ENCODE measurements around the gene CELSR3.

The CELSR3 gene, protein sequence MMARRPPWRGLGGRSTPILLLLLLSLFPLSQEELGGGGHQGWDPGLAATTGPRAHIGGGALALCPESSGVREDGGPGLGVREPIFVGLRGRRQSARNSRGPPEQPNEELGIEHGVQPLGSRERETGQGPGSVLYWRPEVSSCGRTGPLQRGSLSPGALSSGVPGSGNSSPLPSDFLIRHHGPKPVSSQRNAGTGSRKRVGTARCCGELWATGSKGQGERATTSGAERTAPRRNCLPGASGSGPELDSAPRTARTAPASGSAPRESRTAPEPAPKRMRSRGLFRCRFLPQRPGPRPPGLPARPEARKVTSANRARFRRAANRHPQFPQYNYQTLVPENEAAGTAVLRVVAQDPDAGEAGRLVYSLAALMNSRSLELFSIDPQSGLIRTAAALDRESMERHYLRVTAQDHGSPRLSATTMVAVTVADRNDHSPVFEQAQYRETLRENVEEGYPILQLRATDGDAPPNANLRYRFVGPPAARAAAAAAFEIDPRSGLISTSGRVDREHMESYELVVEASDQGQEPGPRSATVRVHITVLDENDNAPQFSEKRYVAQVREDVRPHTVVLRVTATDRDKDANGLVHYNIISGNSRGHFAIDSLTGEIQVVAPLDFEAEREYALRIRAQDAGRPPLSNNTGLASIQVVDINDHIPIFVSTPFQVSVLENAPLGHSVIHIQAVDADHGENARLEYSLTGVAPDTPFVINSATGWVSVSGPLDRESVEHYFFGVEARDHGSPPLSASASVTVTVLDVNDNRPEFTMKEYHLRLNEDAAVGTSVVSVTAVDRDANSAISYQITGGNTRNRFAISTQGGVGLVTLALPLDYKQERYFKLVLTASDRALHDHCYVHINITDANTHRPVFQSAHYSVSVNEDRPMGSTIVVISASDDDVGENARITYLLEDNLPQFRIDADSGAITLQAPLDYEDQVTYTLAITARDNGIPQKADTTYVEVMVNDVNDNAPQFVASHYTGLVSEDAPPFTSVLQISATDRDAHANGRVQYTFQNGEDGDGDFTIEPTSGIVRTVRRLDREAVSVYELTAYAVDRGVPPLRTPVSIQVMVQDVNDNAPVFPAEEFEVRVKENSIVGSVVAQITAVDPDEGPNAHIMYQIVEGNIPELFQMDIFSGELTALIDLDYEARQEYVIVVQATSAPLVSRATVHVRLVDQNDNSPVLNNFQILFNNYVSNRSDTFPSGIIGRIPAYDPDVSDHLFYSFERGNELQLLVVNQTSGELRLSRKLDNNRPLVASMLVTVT (N-terminal part only)

DNA sequence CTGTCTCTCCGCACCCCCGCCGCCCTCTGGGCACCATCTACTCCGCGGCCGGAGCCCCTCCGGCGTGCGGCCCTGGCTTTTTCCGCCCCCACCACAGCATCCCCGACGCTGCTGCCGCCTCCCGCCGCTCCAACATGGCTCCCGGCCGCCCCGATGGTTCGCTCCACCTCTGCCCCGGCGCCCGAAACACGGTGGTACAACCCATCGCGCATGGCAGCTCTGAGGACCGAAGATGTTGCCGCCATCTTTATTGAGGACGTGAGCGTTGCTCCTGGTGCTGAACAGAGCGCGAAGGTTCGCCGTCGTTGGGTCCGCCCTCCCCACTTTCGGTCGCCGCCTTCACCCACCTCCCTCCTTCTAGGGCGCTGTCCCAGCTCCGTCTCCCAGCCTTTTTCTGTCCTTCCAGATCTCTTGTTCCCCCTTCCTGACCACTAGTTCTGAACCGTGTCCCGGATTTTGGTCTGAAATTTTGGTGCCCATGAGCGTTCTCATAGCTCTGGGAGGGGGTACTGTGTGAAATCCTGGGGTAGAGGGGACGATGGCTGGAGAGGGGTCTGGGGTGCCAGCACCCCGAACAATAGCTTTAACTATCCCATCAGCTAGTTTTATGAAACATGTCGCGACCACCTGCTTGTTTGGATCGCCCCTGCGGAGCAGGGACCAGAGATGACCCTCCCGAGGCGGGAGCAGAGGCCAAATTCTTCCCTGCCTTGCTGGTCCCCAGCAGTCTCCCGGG is at the start of gene CELSR3:
Gene CELSR3, minus strand, starts transcription at position 134 of the 736 bp plus-strand sequence. CDS start 252 bp downstream, outside the sequence.
- DNase-seq = peak; percentile 85

- DNase-seq = no peak
Measured at GRCh38 chr3:48711727-48712126, 49.0 kb upstream of the CELSR3 start.

DNA sequence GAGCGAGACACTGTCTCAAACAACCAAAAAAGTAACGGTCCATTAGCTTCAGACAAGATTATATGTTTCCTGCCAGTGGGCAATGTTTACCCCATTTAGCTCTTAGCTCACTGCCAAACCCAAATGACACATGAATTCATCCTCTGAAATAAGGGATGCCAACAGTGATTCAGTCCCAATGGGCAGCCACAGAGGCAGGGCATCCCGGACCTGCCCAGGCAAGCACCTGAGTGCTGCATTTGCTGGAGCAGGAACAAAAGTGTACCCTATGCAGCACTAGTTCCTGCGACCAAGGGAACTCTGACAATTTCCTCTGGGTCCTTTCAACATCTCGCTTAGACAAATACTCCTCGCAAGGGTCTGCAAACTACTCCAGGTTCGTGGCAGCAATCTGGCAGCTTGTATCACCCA is 46.4 kb upstream of the CELSR3 start:
- no peak for DNase-seq

GRCh38 chr3:48708481-48708889 is 45.8 kb upstream of the CELSR3 start:
- DNase-seq = peak; percentile 55

- no peak for DNase-seq
Measured at GRCh38 chr3:48707157-48707556, 44.5 kb upstream of the CELSR3 start.

DNA sequence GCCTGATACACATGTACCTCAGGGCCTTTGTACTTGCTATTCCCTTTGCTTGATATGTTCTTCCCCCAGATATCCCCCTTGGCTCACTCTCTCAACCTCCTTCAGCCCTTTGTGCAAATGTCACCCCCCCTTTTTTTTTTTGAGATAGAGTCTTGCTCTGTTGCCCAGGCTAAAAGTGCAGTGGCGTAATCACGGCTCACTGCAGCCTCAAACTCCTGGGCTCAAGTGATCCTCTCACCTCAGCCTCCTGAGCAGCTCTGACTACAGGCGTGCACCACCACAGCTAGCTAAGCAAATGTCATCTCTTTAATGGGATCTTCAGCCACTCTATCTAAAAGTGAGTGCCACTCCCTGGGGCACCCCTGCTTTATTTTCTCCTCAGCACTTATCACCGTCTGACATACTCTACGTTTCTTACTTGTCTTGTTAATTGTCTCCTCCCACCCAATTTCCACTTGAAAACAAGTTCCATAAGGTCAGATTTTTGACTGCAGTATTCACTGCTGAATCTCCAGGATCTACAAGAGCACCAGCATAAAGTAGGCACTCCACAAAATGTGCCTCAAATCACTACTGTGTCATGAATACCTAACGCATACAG is 39.7 kb upstream of the CELSR3 start:
- DNase-seq = no peak

- DNase-seq = no peak
Measured at GRCh38 chr3:48700731-48701405, 38.2 kb upstream of the CELSR3 start.

GRCh38 chr3:48698891-48699290 is 36.2 kb upstream of the CELSR3 start:
- no peak for DNase-seq

DNA sequence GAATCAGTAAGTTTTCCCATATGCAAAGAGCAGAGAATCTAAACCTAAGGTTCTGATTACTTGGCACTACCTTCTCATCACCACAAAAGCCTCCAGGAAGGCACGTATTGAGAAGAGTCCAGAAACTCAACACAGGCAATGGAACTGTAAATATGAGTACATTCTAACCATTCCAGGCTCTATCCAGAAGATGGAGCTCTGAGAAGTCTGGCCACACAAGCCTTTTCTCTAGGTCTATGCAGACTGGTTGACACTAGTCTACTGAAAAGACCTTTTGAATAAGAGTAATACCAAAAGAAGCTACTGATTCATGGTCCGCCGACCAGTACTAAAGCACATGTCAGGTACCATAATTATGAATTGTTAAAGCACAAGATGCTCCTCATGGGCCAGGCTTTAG is 35.3 kb upstream of the CELSR3 start:
- peak; percentile 11 for DNase-seq

- DNase-seq = no peak
Measured at GRCh38 chr3:48696601-48697000, 33.9 kb upstream of the CELSR3 start.

DNA sequence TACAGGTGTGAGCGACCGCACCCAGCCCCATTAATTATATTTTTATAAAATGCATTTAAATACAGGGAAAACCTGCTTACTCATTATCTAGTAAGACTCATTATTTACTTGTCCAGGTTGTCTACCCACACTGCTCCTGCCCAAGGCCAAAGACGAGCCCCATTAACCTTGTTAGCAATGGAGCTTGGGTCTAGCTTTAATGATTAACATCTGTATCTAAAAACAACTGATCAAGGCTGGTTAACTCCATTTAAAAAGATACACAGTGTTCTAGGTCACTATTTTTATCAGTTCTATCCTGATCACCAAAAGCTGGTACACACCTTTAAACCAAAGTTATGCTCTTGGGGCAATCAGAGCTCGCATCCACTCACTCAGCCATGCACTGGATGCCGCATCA is 33.5 kb upstream of the CELSR3 start:
- DNase-seq = no peak

GRCh38 chr3:48695393-48695753 is 32.7 kb upstream of the CELSR3 start:
- DNase-seq = peak; percentile 54

- peak; percentile 87 for DNase-seq
Measured at GRCh38 chr3:48694610-48695392, 32.1 kb upstream of the CELSR3 start.

- DNase-seq = no peak
Measured at GRCh38 chr3:48693826-48694225, 31.1 kb upstream of the CELSR3 start.

DNA sequence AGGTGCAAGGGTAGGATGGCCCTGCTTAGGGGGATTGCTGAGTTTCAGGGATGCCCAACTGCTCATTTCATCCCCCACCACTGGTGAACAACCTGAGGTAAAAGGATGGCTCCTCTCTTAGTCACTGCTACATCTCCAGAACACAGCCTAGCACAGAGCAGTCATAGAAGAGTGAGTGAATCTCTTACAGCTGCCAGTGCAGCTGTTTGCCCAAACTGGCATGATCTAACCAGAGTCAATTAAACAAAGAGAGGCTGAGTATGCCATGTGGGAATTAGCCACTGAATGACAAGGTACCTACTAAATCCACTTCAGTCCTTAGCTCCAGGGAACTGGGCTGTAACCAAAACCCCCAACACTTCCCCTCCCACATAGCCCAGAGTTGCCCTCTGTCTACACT is 29.9 kb upstream of the CELSR3 start:
- DNase-seq = no peak

GRCh38 chr3:48690846-48691458 is 28.3 kb upstream of the CELSR3 start:
- DNase-seq = no peak

DNA sequence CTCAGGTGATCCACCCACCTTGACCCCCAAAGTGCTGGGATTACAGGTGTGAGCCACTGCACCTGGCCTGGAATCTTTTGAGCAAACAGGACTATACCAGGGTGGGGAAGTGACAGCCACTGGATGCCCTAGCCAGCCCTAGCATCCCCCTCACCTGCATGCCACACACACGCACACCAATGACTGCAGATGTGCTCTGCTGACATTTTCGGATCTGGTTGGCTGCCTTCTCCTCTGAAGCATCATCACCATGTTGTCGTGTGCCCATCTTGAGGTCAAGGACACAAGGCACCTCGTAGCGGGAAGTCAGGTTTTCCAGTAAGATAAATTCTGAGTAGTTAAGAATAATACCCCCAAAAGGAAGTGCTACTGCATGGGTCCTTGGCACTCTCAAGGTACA is 26.7 kb upstream of the CELSR3 start:
- no peak for DNase-seq

GRCh38 chr3:48688737-48689075 is 26.0 kb upstream of the CELSR3 start:
- no peak for DNase-seq

DNA sequence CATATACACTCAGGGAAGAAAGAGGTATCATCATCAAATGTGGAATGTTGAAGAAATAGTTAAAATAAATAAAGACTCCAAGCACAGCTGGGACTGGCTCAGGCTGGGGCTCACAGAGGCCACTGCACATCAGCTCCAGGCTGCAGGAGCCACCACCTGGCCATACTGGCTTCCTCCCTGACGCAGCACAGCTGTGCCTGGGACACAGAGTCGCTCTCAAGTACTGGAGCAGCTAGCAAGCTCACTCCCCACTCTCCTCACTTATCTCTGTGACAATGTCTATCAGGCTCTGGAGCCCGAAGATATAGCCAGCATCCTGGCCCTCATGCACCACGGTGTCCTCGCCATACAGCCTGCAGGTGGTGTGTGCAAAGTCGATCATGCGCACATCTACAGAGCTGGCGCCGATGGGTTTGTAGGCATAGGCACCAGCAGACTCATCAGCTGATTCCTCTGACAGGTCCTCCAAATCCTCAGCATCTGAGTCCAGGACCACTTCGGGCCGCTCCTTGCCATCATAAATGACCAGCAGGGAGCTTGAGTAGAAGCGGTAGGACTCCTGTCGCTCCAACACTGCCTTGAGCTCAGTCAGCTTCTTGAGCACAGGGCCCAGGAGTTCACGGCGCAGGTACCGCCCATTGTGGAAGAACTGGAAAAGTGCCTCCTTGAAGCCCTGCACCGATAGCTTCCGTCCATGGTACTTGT is 25.5 kb upstream of the CELSR3 start:
- no peak for DNase-seq

Data from HCEC 1CT (cell line).